ENCODE data around the gene GNB1L.

GNB1L gene

GRCh38 chr22:19854778-19855503, at the start of gene GNB1L, which contains the start of gene RTL10:
Gene GNB1L, minus strand, starts transcription at chr22:19854874. Its CDS starts 33,519 bp downstream, at chr22:19821355.
Gene RTL10, minus strand, starts transcription at chr22:19854874. Its CDS starts 2,613 bp downstream, at chr22:19852261.
- peak; percentile 96 for DNase-seq

GRCh38 chr22:19904174-19904856, 49.6 kb upstream of the GNB1L start:
- DNase-seq, result no peak

- no peak for DNase-seq
Observed at GRCh38 chr22:19903513-19903912, 48.8 kb upstream of the GNB1L start.

GRCh38 chr22:19903031-19903430, 48.4 kb upstream of the GNB1L start:
- no peak for DNase-seq

- peak; percentile 28 for DNase-seq
Observed at GRCh38 chr22:19902245-19902715, 47.6 kb upstream of the GNB1L start.

GRCh38 chr22:19901577-19902244, 47.0 kb upstream of the GNB1L start:
- no peak for DNase-seq

GRCh38 chr22:19900707-19901436, 46.2 kb upstream of the GNB1L start:
- no peak for DNase-seq

- DNase-seq, result no peak
Observed at GRCh38 chr22:19898831-19899567, 44.3 kb upstream of the GNB1L start.

- no peak for DNase-seq
Observed at GRCh38 chr22:19898145-19898544, 43.5 kb upstream of the GNB1L start.

- no peak for DNase-seq
Observed at GRCh38 chr22:19897726-19898125, 43.1 kb upstream of the GNB1L start.

GRCh38 chr22:19896665-19897355, 42.1 kb upstream of the GNB1L start:
- no peak for DNase-seq

GRCh38 chr22:19895160-19895849, 40.6 kb upstream of the GNB1L start:
- DNase-seq, result no peak

GRCh38 chr22:19893363-19893762, 38.7 kb upstream of the GNB1L start:
- DNase-seq, result no peak

- no peak for DNase-seq
Observed at GRCh38 chr22:19892925-19893324, 38.3 kb upstream of the GNB1L start.

GRCh38 chr22:19892257-19892879, 37.7 kb upstream of the GNB1L start:
- peak; percentile 84 for DNase-seq

GRCh38 chr22:19891317-19892256, 36.9 kb upstream of the GNB1L start:
- peak; percentile 96 for DNase-seq

GRCh38 chr22:19890502-19891316, 36.0 kb upstream of the GNB1L start:
- no peak for DNase-seq

- DNase-seq, result no peak
Observed at GRCh38 chr22:19889951-19890350, 35.3 kb upstream of the GNB1L start.
